PFSK-1 (cell line): Measurements from ENCODE around the gene DIPK1A.

Experiments used
- FOXP2 ChIP-seq: optimal IDR thresholded peaks from 2 replicates; pipeline ENCODE3; 2011; ENCODE audit warnings: borderline replicate concordance, control low read depth, inconsistent platforms; ENCODE audit not compliant: insufficient read depth; ENCODE audit errors: extremely low read length, extremely low read depth
- POLR2AphosphoS5 ChIP-seq: IDR thresholded peaks from 2 replicates; pipeline ENCODE4 v1.6.1; 2012; ENCODE audit warnings: low read depth, mild to moderate bottlenecking, control low read depth, low read length, moderate library complexity

- no peak for TF ChIP-seq POLR2AphosphoS5
- TF ChIP-seq FOXP2: no peak
Measured at GRCh38 chr1:92817986-92818764, 143.1 kb downstream of the DIPK1A start.
